ENCODE measurements around the gene PSME1.
"Not testable (repeated sequence)": the region's sequence is repeated elsewhere in the genome, so short reads cannot be mapped to it uniquely, and the experiment has no call there.

GRCh38 chr14:24105609-24106239 lies 30.3 kb upstream of the PSME1 start:
- not testable (repeated sequence) for TF ChIP-seq EZH2 (IDR thresholded peaks at IDR 0.05; ENCODE audit: borderline replicate concordance, low read length)
- TF ChIP-seq, protein P1, sequence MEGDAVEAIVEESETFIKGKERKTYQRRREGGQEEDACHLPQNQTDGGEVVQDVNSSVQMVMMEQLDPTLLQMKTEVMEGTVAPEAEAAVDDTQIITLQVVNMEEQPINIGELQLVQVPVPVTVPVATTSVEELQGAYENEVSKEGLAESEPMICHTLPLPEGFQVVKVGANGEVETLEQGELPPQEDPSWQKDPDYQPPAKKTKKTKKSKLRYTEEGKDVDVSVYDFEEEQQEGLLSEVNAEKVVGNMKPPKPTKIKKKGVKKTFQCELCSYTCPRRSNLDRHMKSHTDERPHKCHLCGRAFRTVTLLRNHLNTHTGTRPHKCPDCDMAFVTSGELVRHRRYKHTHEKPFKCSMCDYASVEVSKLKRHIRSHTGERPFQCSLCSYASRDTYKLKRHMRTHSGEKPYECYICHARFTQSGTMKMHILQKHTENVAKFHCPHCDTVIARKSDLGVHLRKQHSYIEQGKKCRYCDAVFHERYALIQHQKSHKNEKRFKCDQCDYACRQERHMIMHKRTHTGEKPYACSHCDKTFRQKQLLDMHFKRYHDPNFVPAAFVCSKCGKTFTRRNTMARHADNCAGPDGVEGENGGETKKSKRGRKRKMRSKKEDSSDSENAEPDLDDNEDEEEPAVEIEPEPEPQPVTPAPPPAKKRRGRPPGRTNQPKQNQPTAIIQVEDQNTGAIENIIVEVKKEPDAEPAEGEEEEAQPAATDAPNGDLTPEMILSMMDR (conservative IDR thresholded peaks at IDR 0.05 in 1 of 2, IDR thresholded peaks at IDR 0.05 in 1 of 2; ENCODE audit: extremely low read depth in 1 of 2, insufficient read depth in 1 of 2, low read depth in 1 of 2, low read length in 2 of 2), result not testable (repeated sequence)
